Endodermal cell (in vitro differentiated cells): ENCODE measurements around the gene SLC52A3. TPM values are rescaled to one million over a fixed set of nuclear protein-coding genes. Genes with fewer than 3 reads are reported as not detected.

Experiments
- DNase-seq: peaks from one replicate; pipeline ENCODE4 v3.0.0-alpha.2; 2017
- H3K27ac ChIP-seq: 2 replicates; pipeline ENCODE4 v1.5.1; 2013; ENCODE audit warnings: mild to moderate bottlenecking, low read depth, low read length, moderate library complexity
- H3K27me3 ChIP-seq: 2 replicates; pipeline ENCODE4 v1.6.1; 2013; ENCODE audit warnings: mild to moderate bottlenecking, low read length, moderate library complexity; ENCODE audit not compliant: insufficient read depth, control insufficient read depth, poor library complexity, severe bottlenecking
- H3K36me3 ChIP-seq: 2 replicates; pipeline ENCODE4 v1.7.0; 2013; ENCODE audit warnings: mild to moderate bottlenecking, low read length, moderate library complexity; ENCODE audit not compliant: control insufficient read depth, insufficient read depth
- H3K4me1 ChIP-seq: one replicate; pipeline ENCODE4 v1.7.0; 2013; ENCODE audit warnings: low read length; ENCODE audit not compliant: control insufficient read depth, insufficient read depth
- H3K4me3 ChIP-seq: 2 replicates; pipeline ENCODE4 v1.5.1; 2013; ENCODE audit warnings: mild to moderate bottlenecking, low read length, moderate library complexity
- H3K9ac ChIP-seq: 2 replicates; pipeline ENCODE4 v1.6.1; 2013; ENCODE audit warnings: mild to moderate bottlenecking, low read length, moderate library complexity; ENCODE audit not compliant: poor library complexity, severe bottlenecking; ENCODE audit errors: extremely low read depth
- H3K9me3 ChIP-seq: 2 replicates; pipeline ENCODE4 v1.6.1; 2013; ENCODE audit warnings: mild to moderate bottlenecking, low read length, moderate library complexity; ENCODE audit not compliant: control insufficient read depth
- H3K27ac Mint-ChIP-seq: 2 replicates; pipeline ENCODE4 v1.8.0; 2020; ENCODE audit warnings: mixed read lengths
- H3K27me3 Mint-ChIP-seq: 2 replicates; pipeline ENCODE4 v1.8.0; 2021; ENCODE audit warnings: mild to moderate bottlenecking, mixed read lengths; ENCODE audit not compliant: insufficient read depth
- H3K36me3 Mint-ChIP-seq: 2 replicates; pipeline ENCODE4 v1.8.0; 2020; ENCODE audit warnings: low read depth, mixed read lengths
- H3K4me1 Mint-ChIP-seq: 2 replicates; pipeline ENCODE4 v1.8.0; 2020; ENCODE audit warnings: mixed read lengths
- H3K4me3 Mint-ChIP-seq: 2 replicates; pipeline ENCODE4 v1.8.0; 2020; ENCODE audit warnings: mild to moderate bottlenecking, moderate library complexity, mixed read lengths
- H3K9me3 Mint-ChIP-seq: 2 replicates; pipeline ENCODE4 v1.8.0; 2020; ENCODE audit warnings: mild to moderate bottlenecking, mixed read lengths
- WGBS, 2 experiments: methylation state at CpG; one replicate each; pipeline versions ENCODE4 v1.1.5 to v1.1.7; 2013; ENCODE audit warnings: missing lambda C conversion rate in 2 of 2, mixed read lengths in 1 of 2; ENCODE audit not compliant: insufficient coverage in 1 of 2, insufficient read length in 1 of 2; 5-methylcytosine and 5-hydroxymethylcytosine counted together
- long read RNA-seq, 4 experiments: library from polyadenylated mRNA in 2 of 4; library from RNA in 1 of 4; library from capped mRNA in 1 of 4; stranded (forward) in 3 of 4; unstranded in 1 of 4; transcript quantifications; one replicate each; pipeline ENCODE4 v2.0.0, GENCODE V29; 2020 to 2021; ENCODE audit warnings: inconsistent platforms in 1 of 4
- polyA plus RNA-seq, 2 experiments: library from polyadenylated mRNA; stranded (reverse); fragments of 50-300 nt; gene quantifications; one replicate each; pipeline ENCODE4 v1.2.3, GENCODE V29; 2013
- total RNA-seq, 2 donors: library from RNA; stranded (reverse); fragmentation: NEBNext Ultra II Directional in 1 of 2; extraction: Animal tissue kit (Norgen Biotek cat#: 25700) in 1 of 2; gene quantifications; 2 replicates in 1 of 2; 3 replicates in 1 of 2; pipeline ENCODE4 v1.2.1, GENCODE V29; 2021
- TF ChIP-seq, protein P1 (sequence below): fragments of 200-600 bp; sonication (generic); conservative IDR thresholded peaks from 2 replicates; pipeline ENCODE4 v1.5.0; 2021; ENCODE audit warnings: antibody characterized with exemption, mild to moderate bottlenecking

The SLC52A3 gene
- 1 to 10 TPM; 3.1 to 5.7 TPM for total RNA-seq
- polyA plus RNA-seq (2013, experiment 1 of 2) = 2.1 TPM
- polyA plus RNA-seq (2013, experiment 2 of 2) = 0.95 TPM
- long read RNA-seq, experiment 1, partial matches to known transcripts = 1 of 1 reads
- long read RNA-seq, experiment 1, other reads (novel, unspliced or antisense) = 0 of 1 reads
- long read RNA-seq, experiment 2, transcript SLC52A3-201 (6 exons, 2,654 nt) = major isoform, 12 of 33 reads
- long read RNA-seq, experiment 2, partial matches to known transcripts = 11 of 33 reads
- long read RNA-seq, experiment 2, other reads (novel, unspliced or antisense) = 5 of 33 reads
- long read RNA-seq, experiment 3, transcript SLC52A3-201 (6 exons, 2,654 nt) = major isoform, 12 of 23 reads
- long read RNA-seq, experiment 3, partial matches to known transcripts = 2 of 23 reads
- long read RNA-seq, experiment 3, other reads (novel, unspliced or antisense) = 5 of 23 reads
- long read RNA-seq, experiment 4, partial matches to known transcripts = 0 of 3 reads
- long read RNA-seq, experiment 4, other reads (novel, unspliced or antisense) = 1 of 3 reads

DNA sequence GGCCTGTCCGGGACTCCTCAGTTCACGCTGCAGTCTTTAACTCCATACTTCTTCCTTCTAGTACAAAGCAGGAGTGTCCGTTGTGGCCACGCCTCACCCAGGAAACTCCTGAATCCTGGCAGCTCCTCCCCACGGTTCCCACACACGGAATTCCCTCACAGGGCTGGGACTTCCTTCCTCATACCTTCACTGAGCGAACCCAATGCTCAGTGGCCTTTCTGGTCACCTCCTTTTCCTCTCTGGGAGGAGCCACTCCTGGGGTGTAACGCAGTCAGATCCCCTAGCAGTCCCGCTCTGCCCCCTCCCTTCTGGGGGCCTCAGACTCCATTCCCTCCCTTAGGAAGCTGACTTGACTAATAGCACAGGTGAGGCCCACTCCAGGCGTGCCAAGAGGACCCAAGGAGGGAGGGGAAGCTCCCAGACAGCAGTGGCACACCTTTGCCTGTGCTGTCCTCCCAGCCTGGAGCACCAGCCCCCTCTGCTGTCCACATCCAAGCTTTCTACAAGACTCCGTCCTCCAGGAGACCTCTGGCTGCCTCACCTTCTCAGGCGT is at the start of gene SLC52A3:
Gene SLC52A3, minus strand, starts transcription at position 75 of the 553 bp plus-strand sequence. CDS start 2,726 bp downstream, outside the sequence.
- TF ChIP-seq, protein P1, sequence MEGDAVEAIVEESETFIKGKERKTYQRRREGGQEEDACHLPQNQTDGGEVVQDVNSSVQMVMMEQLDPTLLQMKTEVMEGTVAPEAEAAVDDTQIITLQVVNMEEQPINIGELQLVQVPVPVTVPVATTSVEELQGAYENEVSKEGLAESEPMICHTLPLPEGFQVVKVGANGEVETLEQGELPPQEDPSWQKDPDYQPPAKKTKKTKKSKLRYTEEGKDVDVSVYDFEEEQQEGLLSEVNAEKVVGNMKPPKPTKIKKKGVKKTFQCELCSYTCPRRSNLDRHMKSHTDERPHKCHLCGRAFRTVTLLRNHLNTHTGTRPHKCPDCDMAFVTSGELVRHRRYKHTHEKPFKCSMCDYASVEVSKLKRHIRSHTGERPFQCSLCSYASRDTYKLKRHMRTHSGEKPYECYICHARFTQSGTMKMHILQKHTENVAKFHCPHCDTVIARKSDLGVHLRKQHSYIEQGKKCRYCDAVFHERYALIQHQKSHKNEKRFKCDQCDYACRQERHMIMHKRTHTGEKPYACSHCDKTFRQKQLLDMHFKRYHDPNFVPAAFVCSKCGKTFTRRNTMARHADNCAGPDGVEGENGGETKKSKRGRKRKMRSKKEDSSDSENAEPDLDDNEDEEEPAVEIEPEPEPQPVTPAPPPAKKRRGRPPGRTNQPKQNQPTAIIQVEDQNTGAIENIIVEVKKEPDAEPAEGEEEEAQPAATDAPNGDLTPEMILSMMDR = peak; percentile 79
- H3K4me1 ChIP-seq = no peaks in the 10 kb centered on the region
- Mint-ChIP-seq H3K27me3 (no peaks in the 10 kb centered on the region), H3K4me1 (peaks cover 5% of the 10 kb centered on the region), H3K9me3 (peaks cover 3% of the 10 kb centered on the region), H3K36me3 (peaks cover 3% of the 10 kb centered on the region), H3K4me3 (no peak within 1 kb of the TSS), H3K27ac (no peak within 1 kb of the TSS)
- no peak within 1 kb of the TSS for H3K4me3 ChIP-seq
- peaks cover 9% of the 10 kb centered on the region for H3K9me3 ChIP-seq
- 72 to 77% methylated on average over 6 to 12 of the region's 12 CpGs for WGBS, 2 experiments
- DNase-seq = peak; percentile 90
- no peak within 1 kb of the TSS for H3K27ac ChIP-seq
- H3K36me3 ChIP-seq = no peaks in the 10 kb centered on the region
- no peak within 1 kb of the TSS for H3K9ac ChIP-seq
- H3K27me3 ChIP-seq = no peaks in the 10 kb centered on the region

DNA sequence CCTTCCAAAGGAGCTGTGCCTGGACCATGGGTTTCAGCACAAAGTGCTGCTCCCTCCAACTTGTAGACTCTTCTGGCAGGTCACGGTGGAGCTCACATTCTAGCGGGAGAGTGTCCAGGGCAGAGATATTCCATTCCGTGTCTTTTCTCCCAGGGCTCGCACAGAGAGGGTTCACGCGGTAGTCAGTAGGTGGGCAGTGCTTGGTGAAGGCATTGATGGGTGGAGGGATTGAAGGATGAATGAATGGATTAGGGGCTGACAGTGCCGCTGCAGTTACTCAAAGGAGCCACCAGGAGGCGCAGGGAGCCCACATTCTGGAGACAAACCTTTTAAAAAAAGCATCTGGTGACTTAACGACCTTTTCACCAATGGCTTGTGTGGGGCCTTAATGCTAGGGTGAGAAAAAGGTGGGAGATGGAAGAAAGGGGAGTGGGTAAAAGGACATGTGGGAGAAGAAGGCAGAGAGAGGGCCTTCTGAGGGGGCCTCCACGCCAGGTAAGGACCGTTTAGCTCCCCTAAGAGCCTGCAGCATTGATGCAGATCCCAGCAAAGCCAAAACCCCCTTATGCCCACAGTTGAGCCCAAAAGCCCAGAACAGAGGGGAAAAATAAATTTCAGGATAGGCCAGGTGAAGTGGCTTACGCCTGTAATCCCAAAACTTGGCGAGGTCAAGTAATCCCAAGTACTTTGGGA is 47.8 kb upstream of the SLC52A3 start:
- H3K4me3 Mint-ChIP-seq = no peak overlapping the region
- H3K27ac Mint-ChIP-seq = no peak overlapping the region

DNA sequence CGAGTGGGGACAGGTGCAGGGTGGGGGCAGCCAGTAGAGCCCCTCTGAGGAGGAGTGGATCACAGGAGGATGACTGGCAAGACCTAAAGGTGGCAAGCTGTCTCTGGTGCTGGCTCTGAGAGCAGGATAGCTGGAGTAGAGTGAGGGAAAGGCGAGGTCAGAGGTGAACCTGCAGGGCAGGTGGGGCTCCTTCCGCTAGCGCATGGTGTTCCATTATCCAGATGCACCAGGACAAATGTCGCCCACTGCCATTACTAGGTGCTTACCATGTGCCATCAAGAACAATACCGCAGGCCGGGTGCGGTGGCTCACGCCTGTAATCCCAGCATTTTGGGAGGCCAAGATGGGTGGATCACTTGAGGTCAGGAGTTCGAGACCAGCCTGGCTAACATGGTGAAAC is 46.9 kb upstream of the SLC52A3 start:
- Mint-ChIP-seq H3K27ac (no peak overlapping the region), H3K36me3 (no peaks in the 10 kb centered on the region), H3K9me3 (peaks cover 22% of the 10 kb centered on the region), H3K27me3 (no peaks in the 10 kb centered on the region), H3K4me1 (peaks cover 13% of the 10 kb centered on the region), H3K4me3 (no peak overlapping the region)
- DNase-seq = no peak
- H3K4me1 ChIP-seq = no peaks in the 10 kb centered on the region
- no peaks in the 10 kb centered on the region for H3K36me3 ChIP-seq
- no peak overlapping the region for H3K4me3 ChIP-seq
- no peak overlapping the region for H3K27ac ChIP-seq
- H3K9ac ChIP-seq = no peak overlapping the region
- H3K9me3 ChIP-seq = peaks cover 8% of the 10 kb centered on the region
- no peaks in the 10 kb centered on the region for H3K27me3 ChIP-seq
- 93 to 94% methylated on average over 10 of the region's 10 CpGs for WGBS, 2 experiments
- TF ChIP-seq, protein P1 = no peak

More for the DNA sequence above, 47.8 kb upstream of the SLC52A3 start:
- Histone ChIP-seq H3K27me3 (no peaks in the 10 kb centered on the region), H3K36me3 (no peaks in the 10 kb centered on the region), H3K27ac (no peak overlapping the region), H3K4me3 (no peak overlapping the region), H3K9ac (no peak overlapping the region), H3K4me1 (no peaks in the 10 kb centered on the region), H3K9me3 (peaks cover under 1% of the 10 kb centered on the region)
- H3K9me3 Mint-ChIP-seq = peaks cover 14% of the 10 kb centered on the region
- WGBS, 2 experiments = 28 to 35% methylated on average over 5 to 13 of the region's 13 CpGs
- no peaks in the 10 kb centered on the region for H3K36me3 Mint-ChIP-seq
- peak; percentile 90 for DNase-seq
- TF ChIP-seq, protein P1 = peak; percentile 97
- no peaks in the 10 kb centered on the region for H3K27me3 Mint-ChIP-seq
- peaks cover 13% of the 10 kb centered on the region for H3K4me1 Mint-ChIP-seq
